OCI-M1 (cell line): ENCODE data around the gene KDM2A.
"Not testable (repeated sequence)": the region's sequence is repeated elsewhere in the genome, so short reads cannot be mapped to it uniquely, and the experiment has no call there.

ENCODE experiments used
- DNase-seq: peaks from one replicate; lab custom pipeline; 2025; lab: John Stamatoyannopoulos, UW

KDM2A gene

GRCh38 chr11:67117672-67118180 lies 1.3 kb upstream of the KDM2A start:
- no peak for DNase-seq

- no peak for DNase-seq
Measured at GRCh38 chr11:67118181-67118766, 789 bp upstream of the KDM2A start.

GRCh38 chr11:67119585-67120391 lies 725 bp downstream of the KDM2A start:
- DNase-seq, result peak; percentile 47

GRCh38 chr11:67120456-67120855 lies 1.4 kb downstream of the KDM2A start:
- DNase-seq, result peak; percentile 54

- DNase-seq, result peak; percentile 74
Measured at GRCh38 chr11:67120881-67121710, 2.0 kb downstream of the KDM2A start.

GRCh38 chr11:67123801-67124200 lies 4.7 kb downstream of the KDM2A start:
- DNase-seq, result not testable (repeated sequence)

GRCh38 chr11:67126243-67126642 lies 7.2 kb downstream of the KDM2A start:
- DNase-seq, result not testable (repeated sequence)

GRCh38 chr11:67126986-67127385 lies 7.9 kb downstream of the KDM2A start:
- no peak for DNase-seq

- not testable (repeated sequence) for DNase-seq
Measured at GRCh38 chr11:67130861-67131260, 11.8 kb downstream of the KDM2A start.

- DNase-seq, result no peak
Measured at GRCh38 chr11:67136156-67136555, 17.1 kb downstream of the KDM2A start.

- DNase-seq, result no peak
Measured at GRCh38 chr11:67138922-67139321, 19.9 kb downstream of the KDM2A start.

- no peak for DNase-seq
Measured at GRCh38 chr11:67146516-67147226, 27.6 kb downstream of the KDM2A start.

- DNase-seq, result no peak
Measured at GRCh38 chr11:67153971-67154370, 34.9 kb downstream of the KDM2A start.

- no peak for DNase-seq
Measured at GRCh38 chr11:67154726-67155125, 35.7 kb downstream of the KDM2A start.

- DNase-seq, result no peak
Measured at GRCh38 chr11:67157691-67158090, 38.6 kb downstream of the KDM2A start.

- no peak for DNase-seq
Measured at GRCh38 chr11:67158221-67158620, 39.2 kb downstream of the KDM2A start.

GRCh38 chr11:67160045-67160444 lies 41.0 kb downstream of the KDM2A start:
- no peak for DNase-seq

- no peak for DNase-seq
Measured at GRCh38 chr11:67160872-67161783, 42.1 kb downstream of the KDM2A start.

GRCh38 chr11:67163006-67163405 lies 43.9 kb downstream of the KDM2A start:
- no peak for DNase-seq

GRCh38 chr11:67165623-67166022 lies 46.6 kb downstream of the KDM2A start:
- peak; percentile 14 for DNase-seq

GRCh38 chr11:67167091-67167490 lies 48.0 kb downstream of the KDM2A start:
- no peak for DNase-seq
